DOHH2 (cell line): ENCODE data around the gene CCDC88C.

Source experiments
- EZH2phosphoT487 ChIP-seq: fragments of 200-600 bp; sonication (generic); IDR thresholded peaks from 2 replicates; pipeline ENCODE4 v1.6.1; 2017; ENCODE audit warnings: borderline replicate concordance, mild to moderate bottlenecking, antibody characterized with exemption, low read length, moderate library complexity, mixed read lengths
- TF ChIP-seq, protein P1 (sequence below): fragments of 200-600 bp; sonication (generic); IDR thresholded peaks from one replicate; pipeline ENCODE4 v1.5.1; 2014; ENCODE audit warnings: antibody characterized with exemption, mild to moderate bottlenecking, low read depth, low read length; ENCODE audit not compliant: poor library complexity, severe bottlenecking

DNA sequence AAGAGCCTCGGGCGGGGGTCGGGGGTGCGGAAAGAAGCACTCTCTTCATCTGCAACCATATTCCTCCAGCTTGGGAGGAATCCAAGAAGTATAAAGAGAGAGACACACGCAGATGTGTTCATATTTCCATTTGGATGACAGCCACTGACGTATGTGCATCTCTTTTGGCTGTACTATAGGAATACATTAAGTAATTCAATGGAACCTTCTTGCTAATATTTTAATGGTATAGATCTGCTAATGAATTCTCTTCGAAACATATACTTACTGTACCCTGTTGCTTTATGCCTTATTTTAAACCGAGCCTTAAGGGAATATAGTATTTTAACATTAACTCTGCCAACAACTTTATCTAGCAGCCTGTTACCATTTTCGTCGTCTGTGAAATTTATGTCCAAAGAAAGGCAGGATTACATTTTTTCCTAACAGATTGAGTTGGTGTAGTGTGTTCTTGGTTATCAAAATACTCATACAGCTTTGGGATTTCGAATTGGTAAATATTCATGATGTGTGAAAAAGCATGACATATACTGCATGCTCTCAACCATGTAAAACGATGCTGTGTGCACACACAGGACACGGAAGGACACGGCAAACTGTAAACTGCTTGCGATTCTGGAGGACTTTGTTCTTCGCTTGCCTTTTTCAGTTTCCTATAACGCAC lies 84.5 kb downstream of the CCDC88C start:
- no peak for TF ChIP-seq EZH2phosphoT487
- TF ChIP-seq, protein P1, sequence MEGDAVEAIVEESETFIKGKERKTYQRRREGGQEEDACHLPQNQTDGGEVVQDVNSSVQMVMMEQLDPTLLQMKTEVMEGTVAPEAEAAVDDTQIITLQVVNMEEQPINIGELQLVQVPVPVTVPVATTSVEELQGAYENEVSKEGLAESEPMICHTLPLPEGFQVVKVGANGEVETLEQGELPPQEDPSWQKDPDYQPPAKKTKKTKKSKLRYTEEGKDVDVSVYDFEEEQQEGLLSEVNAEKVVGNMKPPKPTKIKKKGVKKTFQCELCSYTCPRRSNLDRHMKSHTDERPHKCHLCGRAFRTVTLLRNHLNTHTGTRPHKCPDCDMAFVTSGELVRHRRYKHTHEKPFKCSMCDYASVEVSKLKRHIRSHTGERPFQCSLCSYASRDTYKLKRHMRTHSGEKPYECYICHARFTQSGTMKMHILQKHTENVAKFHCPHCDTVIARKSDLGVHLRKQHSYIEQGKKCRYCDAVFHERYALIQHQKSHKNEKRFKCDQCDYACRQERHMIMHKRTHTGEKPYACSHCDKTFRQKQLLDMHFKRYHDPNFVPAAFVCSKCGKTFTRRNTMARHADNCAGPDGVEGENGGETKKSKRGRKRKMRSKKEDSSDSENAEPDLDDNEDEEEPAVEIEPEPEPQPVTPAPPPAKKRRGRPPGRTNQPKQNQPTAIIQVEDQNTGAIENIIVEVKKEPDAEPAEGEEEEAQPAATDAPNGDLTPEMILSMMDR: no peak
